Measurements from ENCODE around the gene IRS2.

The IRS2 gene

DNA sequence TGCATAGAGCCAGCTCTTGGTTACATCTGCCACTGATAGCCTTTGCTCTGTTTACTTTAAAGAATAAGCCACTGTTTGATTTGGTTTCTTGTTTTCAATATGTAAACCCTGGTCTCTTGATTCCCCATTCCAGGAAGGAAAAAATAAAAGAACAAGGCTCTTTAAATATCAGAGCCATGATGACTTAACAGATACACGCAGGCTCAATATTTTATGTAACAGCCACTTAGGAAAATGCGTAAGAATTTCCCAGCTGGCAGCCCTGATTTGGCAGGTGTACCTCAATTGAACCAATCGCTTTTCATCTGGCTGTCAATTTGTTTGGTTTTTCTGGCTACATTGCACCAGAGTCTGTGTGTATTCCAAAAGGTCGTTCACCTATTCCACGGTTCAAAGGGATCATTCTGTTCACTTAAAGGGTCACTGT, 65.6 kb downstream of the IRS2 start:
- TF ChIP-seq, protein P1, sequence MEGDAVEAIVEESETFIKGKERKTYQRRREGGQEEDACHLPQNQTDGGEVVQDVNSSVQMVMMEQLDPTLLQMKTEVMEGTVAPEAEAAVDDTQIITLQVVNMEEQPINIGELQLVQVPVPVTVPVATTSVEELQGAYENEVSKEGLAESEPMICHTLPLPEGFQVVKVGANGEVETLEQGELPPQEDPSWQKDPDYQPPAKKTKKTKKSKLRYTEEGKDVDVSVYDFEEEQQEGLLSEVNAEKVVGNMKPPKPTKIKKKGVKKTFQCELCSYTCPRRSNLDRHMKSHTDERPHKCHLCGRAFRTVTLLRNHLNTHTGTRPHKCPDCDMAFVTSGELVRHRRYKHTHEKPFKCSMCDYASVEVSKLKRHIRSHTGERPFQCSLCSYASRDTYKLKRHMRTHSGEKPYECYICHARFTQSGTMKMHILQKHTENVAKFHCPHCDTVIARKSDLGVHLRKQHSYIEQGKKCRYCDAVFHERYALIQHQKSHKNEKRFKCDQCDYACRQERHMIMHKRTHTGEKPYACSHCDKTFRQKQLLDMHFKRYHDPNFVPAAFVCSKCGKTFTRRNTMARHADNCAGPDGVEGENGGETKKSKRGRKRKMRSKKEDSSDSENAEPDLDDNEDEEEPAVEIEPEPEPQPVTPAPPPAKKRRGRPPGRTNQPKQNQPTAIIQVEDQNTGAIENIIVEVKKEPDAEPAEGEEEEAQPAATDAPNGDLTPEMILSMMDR (IDR thresholded peaks at IDR 0.05; ENCODE audit: unreplicated experiment in 3 of 3) = no peak
- no peaks in the 10 kb centered on the region for H3K4me1 Mint-ChIP-seq
- H3K27me3 Mint-ChIP-seq (ENCODE audit: low read depth) = peaks cover 3% of the 10 kb centered on the region
- H3K4me3 Mint-ChIP-seq = no peak overlapping the region
- no peak overlapping the region for H3K27ac Mint-ChIP-seq
- no peaks in the 10 kb centered on the region for H3K9me3 Mint-ChIP-seq
- no peaks in the 10 kb centered on the region for H3K36me3 Mint-ChIP-seq (ENCODE audit: low read depth)

DNA sequence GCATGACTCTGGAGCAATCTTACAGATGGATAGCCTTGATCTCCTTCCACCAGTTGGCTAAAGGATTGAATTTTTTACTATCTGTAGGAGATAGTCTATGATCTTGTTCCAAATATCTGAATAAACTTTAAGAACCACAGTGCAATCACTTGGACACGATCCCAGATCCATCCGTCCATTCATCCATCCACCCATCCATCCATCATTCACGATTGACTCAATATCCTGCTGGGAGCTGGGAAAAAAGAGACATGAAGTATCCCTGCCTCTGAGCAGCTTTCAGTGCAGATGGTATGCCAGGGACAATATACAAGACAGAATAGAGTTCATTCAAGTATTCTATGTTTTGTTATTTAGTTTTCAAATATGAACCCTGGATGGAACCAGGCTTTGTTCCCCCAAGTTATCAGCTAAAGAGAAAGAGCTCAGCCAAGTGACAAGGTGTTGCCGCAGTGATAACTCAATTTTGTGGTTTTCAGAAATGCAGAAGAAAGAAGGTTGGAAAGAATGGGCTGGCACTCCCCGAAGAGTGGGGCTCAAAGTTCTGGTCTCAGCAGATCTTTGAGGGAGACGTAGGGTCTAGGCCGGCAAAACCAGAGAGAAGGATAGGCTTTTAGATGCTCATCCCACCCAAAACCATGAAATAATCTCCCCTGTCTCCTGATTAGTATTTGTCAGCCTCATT, 66.3 kb downstream of the IRS2 start:
- TF ChIP-seq, protein P1 (IDR thresholded peaks at IDR 0.05; ENCODE audit: unreplicated experiment in 3 of 3) = no peak
- Mint-ChIP-seq H3K9me3 (no peaks in the 10 kb centered on the region), H3K27me3 (ENCODE audit: low read depth) (peaks cover 3% of the 10 kb centered on the region), H3K36me3 (ENCODE audit: low read depth) (no peaks in the 10 kb centered on the region), H3K27ac (no peak overlapping the region), H3K4me1 (no peaks in the 10 kb centered on the region), H3K4me3 (no peak overlapping the region)

DNA sequence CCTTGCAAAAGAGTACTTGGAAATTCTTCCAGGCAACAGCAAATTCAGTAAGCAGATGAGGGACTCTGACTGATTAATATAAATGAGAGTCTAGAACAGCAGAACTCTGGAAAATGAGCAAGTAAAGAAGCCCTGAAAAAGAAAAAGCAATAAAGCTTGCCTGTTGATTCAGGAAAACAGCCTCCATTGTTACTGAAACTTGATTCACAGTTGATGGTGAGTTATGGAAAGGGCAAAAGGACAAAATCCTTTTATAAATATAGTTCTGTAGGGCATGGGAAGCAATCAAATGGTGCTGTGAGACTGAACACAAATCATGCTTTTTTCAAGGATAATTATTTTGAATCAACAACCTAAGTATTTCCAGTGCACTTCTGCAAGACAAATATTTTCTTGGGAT, 67.7 kb downstream of the IRS2 start:
- Mint-ChIP-seq H3K36me3 (ENCODE audit: low read depth) (no peaks in the 10 kb centered on the region), H3K4me1 (no peaks in the 10 kb centered on the region), H3K27ac (no peak overlapping the region), H3K9me3 (no peaks in the 10 kb centered on the region), H3K4me3 (no peak overlapping the region), H3K27me3 (ENCODE audit: low read depth) (peaks cover 3% of the 10 kb centered on the region)
- TF ChIP-seq, protein P1 (IDR thresholded peaks at IDR 0.05; ENCODE audit: unreplicated experiment in 3 of 3) = no peak

DNA sequence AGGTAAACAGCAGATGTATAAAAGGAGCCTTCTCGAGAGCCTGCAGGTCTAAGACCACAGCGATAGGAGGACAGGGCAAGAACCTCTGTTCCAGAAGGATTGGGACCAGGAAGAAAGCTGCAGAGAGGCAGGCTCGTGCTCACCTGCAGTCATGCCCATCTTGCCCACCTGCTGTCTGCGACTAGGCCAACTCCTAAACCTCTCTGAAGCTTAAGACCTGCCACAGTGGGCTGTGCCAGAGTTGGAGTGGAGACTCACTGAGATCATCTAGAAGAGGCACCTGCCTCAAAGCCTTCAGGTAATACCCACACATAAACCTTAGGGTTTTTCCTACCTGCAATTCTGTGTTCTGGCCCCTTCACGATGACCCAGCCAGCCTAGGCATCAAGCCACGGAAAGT, 68.7 kb downstream of the IRS2 start:
- Mint-ChIP-seq H3K27ac (no peak overlapping the region), H3K36me3 (ENCODE audit: low read depth) (no peaks in the 10 kb centered on the region), H3K27me3 (ENCODE audit: low read depth) (peaks cover 3% of the 10 kb centered on the region), H3K4me3 (no peak overlapping the region), H3K4me1 (no peaks in the 10 kb centered on the region), H3K9me3 (no peaks in the 10 kb centered on the region)
- TF ChIP-seq, protein P1 (IDR thresholded peaks at IDR 0.05; ENCODE audit: unreplicated experiment in 3 of 3) = no peak

DNA sequence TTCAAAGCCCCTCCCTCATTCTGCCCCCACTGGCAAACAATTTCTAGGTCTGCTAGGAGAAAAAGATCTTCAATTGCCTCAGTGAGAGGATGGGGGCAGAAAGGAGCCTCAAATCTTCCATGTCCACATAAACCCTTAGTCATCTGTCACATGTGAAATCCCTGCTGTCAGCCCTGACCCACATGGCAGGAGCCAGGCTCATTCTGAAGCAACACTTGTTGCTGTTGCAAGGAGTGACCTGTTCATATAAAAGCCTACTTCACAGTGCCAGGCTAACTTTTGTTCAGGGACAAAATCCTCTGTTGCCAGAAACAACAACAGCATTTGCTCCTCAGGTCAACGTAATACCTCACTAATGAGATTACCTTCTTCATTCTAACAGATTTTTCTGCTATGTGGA, 70.5 kb downstream of the IRS2 start:
- TF ChIP-seq, protein P1 (IDR thresholded peaks at IDR 0.05; ENCODE audit: unreplicated experiment in 3 of 3) = no peak
- peaks cover 3% of the 10 kb centered on the region for H3K27me3 Mint-ChIP-seq (ENCODE audit: low read depth)
- no peak overlapping the region for H3K27ac Mint-ChIP-seq

DNA sequence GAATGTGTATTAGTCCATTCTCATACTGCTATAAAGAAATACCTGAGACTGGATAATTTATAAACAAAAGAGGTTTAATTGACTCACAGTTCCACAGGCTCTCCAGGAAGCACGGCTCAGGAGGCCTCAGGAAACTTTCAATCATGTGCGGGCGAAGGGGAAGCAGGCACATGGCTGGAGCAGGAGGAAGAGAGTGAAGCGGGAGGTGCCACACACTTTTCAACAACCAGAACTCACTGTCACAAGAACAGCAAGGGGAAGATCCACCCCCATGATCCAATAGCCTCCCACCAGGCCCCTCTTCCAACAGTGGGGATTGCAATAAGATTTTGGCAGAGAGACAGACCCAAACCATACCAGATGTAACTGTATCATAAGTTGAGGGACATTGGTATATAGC, 72.7 kb downstream of the IRS2 start:
- Mint-ChIP-seq H3K27ac (no peak overlapping the region), H3K36me3 (ENCODE audit: low read depth) (no peaks in the 10 kb centered on the region), H3K9me3 (no peaks in the 10 kb centered on the region), H3K4me1 (no peaks in the 10 kb centered on the region), H3K27me3 (ENCODE audit: low read depth) (peaks cover 3% of the 10 kb centered on the region), H3K4me3 (no peak overlapping the region)
- TF ChIP-seq, protein P1 (IDR thresholded peaks at IDR 0.05; ENCODE audit: unreplicated experiment in 3 of 3) = no peak

More for the DNA sequence above, 70.5 kb downstream of the IRS2 start:
- Mint-ChIP-seq H3K4me1 (no peaks in the 10 kb centered on the region), H3K9me3 (no peaks in the 10 kb centered on the region), H3K4me3 (no peak overlapping the region), H3K36me3 (ENCODE audit: low read depth) (no peaks in the 10 kb centered on the region)
